NB4 (cell line): ENCODE results near the gene CLPX.

Experiments
- POLR2A ChIP-seq: IDR thresholded peaks from 2 replicates; pipeline ENCODE4 v1.6.1; 2011; ENCODE audit warnings: mild to moderate bottlenecking; ENCODE audit not compliant: insufficient read length; ENCODE audit errors: extremely low read depth
- TF ChIP-seq, protein P1 (sequence below): IDR thresholded peaks from one replicate; pipeline ENCODE4 v1.5.1; 2012; ENCODE audit warnings: low read depth, low read length

DNA sequence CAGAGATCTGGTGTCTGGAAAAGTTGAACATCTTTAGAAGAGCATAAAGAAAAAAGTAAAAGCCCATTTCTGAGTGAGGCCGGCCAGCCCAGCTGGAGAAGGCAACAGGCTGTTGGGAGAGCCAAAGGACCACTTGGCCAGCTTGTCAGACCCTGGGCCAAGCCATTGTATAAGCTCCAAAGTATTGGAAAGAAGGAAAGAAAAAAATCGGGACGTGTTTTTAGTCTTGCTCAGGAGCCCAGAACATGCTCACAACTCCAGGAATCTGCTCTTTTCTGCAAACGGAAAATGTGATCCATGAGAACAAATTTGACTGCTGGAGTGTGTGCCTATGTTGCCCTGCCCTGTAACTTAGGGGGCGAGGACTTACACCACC is 10.4 kb upstream of the CLPX start:
- TF ChIP-seq, protein P1, sequence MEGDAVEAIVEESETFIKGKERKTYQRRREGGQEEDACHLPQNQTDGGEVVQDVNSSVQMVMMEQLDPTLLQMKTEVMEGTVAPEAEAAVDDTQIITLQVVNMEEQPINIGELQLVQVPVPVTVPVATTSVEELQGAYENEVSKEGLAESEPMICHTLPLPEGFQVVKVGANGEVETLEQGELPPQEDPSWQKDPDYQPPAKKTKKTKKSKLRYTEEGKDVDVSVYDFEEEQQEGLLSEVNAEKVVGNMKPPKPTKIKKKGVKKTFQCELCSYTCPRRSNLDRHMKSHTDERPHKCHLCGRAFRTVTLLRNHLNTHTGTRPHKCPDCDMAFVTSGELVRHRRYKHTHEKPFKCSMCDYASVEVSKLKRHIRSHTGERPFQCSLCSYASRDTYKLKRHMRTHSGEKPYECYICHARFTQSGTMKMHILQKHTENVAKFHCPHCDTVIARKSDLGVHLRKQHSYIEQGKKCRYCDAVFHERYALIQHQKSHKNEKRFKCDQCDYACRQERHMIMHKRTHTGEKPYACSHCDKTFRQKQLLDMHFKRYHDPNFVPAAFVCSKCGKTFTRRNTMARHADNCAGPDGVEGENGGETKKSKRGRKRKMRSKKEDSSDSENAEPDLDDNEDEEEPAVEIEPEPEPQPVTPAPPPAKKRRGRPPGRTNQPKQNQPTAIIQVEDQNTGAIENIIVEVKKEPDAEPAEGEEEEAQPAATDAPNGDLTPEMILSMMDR = no peak
- TF ChIP-seq POLR2A = no peak
